A673 (cell line): ENCODE measurements around the gene PLAAT4. TPM values are rescaled to one million over a fixed set of nuclear protein-coding genes. Genes with fewer than 3 reads are reported as not detected.
A peak's percentile ranks its signal among the peaks of the same experiment; 100 is the strongest.

Experiments
- BruUV-seq: library from RNA; stranded (reverse); fragments of 400-500 nt; replicated peaks from 2 replicates; lab custom pipeline; 2021; lab: Mats Ljungman, UMichigan
- CTCF ChIA-PET: fragments of 300-600 bp; sonication (Branson Sonifier 250); formaldehyde crosslinking; loops from one replicate; lab custom pipeline; 2022; ENCODE audit warnings: antibody characterized with exemption; lab: Charles Lee
- POLR2A ChIA-PET: fragments of 300-600 bp; sonication (Branson Sonifier 250); formaldehyde crosslinking; loops from one replicate; lab custom pipeline; 2022; ENCODE audit warnings: antibody characterized with exemption; ENCODE audit not compliant: low non-redundant PET; lab: Charles Lee
- DNase-seq: peaks from one replicate; pipeline ENCODE4 v3.0.0-alpha.2; 2015; ENCODE audit warnings: low spot score
- H3K27ac ChIP-seq: fragments of 200-600 bp; sonication (generic); 2 replicates; pipeline ENCODE4 v1.5.1; 2016; ENCODE audit warnings: mixed run types, low read depth, mild to moderate bottlenecking, mixed read lengths, antibody characterized with exemption, low read length; ENCODE audit not compliant: poor library complexity, severe bottlenecking
- H3K27me3 ChIP-seq: fragments of 200-600 bp; sonication (generic); replicated peaks from 2 replicates; pipeline ENCODE4 v1.6.1; 2017; ENCODE audit warnings: mixed run types, low read depth, mild to moderate bottlenecking, mixed read lengths, antibody characterized with exemption, low read length; ENCODE audit not compliant: insufficient read depth, poor library complexity
- H3K36me3 ChIP-seq: fragments of 200-600 bp; sonication (generic); 2 replicates; pipeline ENCODE4 v1.6.1; 2016; ENCODE audit warnings: mixed run types, mild to moderate bottlenecking, mixed read lengths, antibody characterized with exemption, low read length; ENCODE audit not compliant: insufficient read depth, poor library complexity, severe bottlenecking
- H3K4me1 ChIP-seq: fragments of 200-600 bp; sonication (generic); 2 replicates; pipeline ENCODE4 v1.6.1; 2017; ENCODE audit warnings: mixed run types, mild to moderate bottlenecking, mixed read lengths, antibody characterized with exemption, low read length; ENCODE audit not compliant: insufficient read depth, poor library complexity, severe bottlenecking
- H3K4me3 ChIP-seq: fragments of 200-600 bp; sonication (generic); 2 replicates; pipeline ENCODE4 v1.5.1; 2016; ENCODE audit warnings: low read depth, mixed run types, mild to moderate bottlenecking, mixed read lengths, low read length; ENCODE audit not compliant: poor library complexity, severe bottlenecking
- H3K9me3 ChIP-seq: fragments of 200-600 bp; sonication (generic); 2 replicates; pipeline ENCODE4 v1.6.1; 2016; ENCODE audit warnings: mixed run types, low read depth, mild to moderate bottlenecking, mixed read lengths, antibody characterized with exemption, low read length; ENCODE audit not compliant: poor library complexity, severe bottlenecking
- EZH2 ChIP-seq: fragments of 200-600 bp; sonication (generic); IDR thresholded peaks from 2 replicates; pipeline ENCODE4 v1.6.1; 2017; ENCODE audit warnings: borderline replicate concordance, low read depth, mild to moderate bottlenecking, mixed read lengths, antibody characterized with exemption, low read length; ENCODE audit not compliant: poor library complexity, severe bottlenecking
- intact Hi-C: fragments of 100-400 bp; cut with micrococcal nuclease; formaldehyde crosslinking; loops from one replicate; pipeline ENCODE4 v1.10.0; 2022; ENCODE audit not compliant: unreplicated experiment
- total RNA-seq: library from RNA; stranded (reverse); gene quantifications from 2 replicates; pipeline ENCODE4 v1.2.3, GENCODE V29; 2021
- TF ChIP-seq, protein P1 (sequence below): fragments of 300-800, 200-600 bp; sonication (generic); conservative IDR thresholded peaks from 2 replicates; pipeline ENCODE4 v1.5.1; 2017; ENCODE audit warnings: low read depth, mild to moderate bottlenecking, antibody characterized with exemption, low read length, moderate library complexity, mixed read lengths

The PLAAT4 gene
- total RNA-seq, 1 experiment from 2014 or later, result 0.97 TPM

DNA sequence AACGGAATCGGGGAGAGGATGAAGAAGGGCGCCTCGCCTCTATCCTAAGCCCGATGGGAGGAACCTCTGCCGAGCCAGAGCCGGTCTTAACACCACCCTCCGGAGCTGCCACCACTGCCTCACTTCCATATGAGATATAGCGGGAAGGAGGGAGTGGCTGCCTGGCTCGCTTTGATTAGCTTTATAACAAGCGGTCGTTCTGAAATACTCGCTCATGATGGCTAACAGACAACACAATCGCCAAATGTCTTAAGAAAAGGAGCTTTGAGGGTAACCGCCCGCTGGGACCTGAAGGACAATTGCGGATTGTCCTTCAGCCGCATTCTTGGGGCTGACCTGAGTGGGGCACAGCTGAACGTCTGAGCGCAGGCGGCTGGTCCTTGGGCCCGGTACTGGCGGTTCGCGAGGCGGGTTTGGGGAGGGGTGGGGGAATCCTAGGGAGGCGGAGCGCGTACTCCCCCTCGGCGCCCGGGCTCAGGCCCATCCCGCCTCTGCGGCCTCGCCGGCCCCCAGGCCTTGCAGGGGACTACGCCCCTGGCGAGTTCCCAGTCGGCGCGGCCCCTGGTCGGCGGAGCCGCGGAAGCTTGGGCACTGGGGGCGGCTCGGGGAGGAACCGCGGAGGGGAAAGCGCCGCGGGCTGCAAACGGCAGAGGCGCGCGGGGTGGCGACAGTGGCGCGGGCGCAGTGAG lies 45.9 kb upstream of the PLAAT4 start, which contains the start of gene PLAAT5:
Gene PLAAT5, minus strand, starts transcription at position 617 of the 689 bp plus-strand sequence. Its CDS starts 133 bp downstream, at position 484.
- no peak within 1 kb of the TSS for H3K27ac ChIP-seq
- H3K9me3 ChIP-seq, result peaks cover 2% of the 10 kb centered on the region
- CTCF ChIA-PET, result no interaction called here
- no peaks in the 10 kb centered on the region for H3K36me3 ChIP-seq
- no TSS peak for BruUV-seq
- H3K4me3 ChIP-seq, result peak within 1 kb of the TSS; percentile 29
- peaks cover 72% of the 10 kb centered on the region for H3K27me3 ChIP-seq
- TF ChIP-seq, protein P1, sequence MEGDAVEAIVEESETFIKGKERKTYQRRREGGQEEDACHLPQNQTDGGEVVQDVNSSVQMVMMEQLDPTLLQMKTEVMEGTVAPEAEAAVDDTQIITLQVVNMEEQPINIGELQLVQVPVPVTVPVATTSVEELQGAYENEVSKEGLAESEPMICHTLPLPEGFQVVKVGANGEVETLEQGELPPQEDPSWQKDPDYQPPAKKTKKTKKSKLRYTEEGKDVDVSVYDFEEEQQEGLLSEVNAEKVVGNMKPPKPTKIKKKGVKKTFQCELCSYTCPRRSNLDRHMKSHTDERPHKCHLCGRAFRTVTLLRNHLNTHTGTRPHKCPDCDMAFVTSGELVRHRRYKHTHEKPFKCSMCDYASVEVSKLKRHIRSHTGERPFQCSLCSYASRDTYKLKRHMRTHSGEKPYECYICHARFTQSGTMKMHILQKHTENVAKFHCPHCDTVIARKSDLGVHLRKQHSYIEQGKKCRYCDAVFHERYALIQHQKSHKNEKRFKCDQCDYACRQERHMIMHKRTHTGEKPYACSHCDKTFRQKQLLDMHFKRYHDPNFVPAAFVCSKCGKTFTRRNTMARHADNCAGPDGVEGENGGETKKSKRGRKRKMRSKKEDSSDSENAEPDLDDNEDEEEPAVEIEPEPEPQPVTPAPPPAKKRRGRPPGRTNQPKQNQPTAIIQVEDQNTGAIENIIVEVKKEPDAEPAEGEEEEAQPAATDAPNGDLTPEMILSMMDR, result no peak
- TF ChIP-seq EZH2, result peak; percentile 92
- H3K4me1 ChIP-seq, result peaks cover 5% of the 10 kb centered on the region
- POLR2A ChIA-PET, result no interaction called here
- no peak for DNase-seq
- intact Hi-C loops, result no loop called here

GRCh38 chr11:63491240-63491587 lies 45.4 kb upstream of the PLAAT4 start:
- no TSS peak for BruUV-seq
- DNase-seq, result no peak
- Histone ChIP-seq H3K36me3 (no peaks in the 10 kb centered on the region), H3K4me3 (peak overlapping the region; percentile 29), H3K4me1 (peaks cover 5% of the 10 kb centered on the region), H3K9me3 (no peaks in the 10 kb centered on the region), H3K27me3 (peaks cover 72% of the 10 kb centered on the region), H3K27ac (no peak overlapping the region)
- intact Hi-C loops, result no loop called here
- no peak for TF ChIP-seq EZH2
- TF ChIP-seq, protein P1, result no peak
- ChIA-PET POLR2A (no interaction called here), CTCF (no interaction called here)

- no peak overlapping the region for H3K4me3 ChIP-seq
- no peaks in the 10 kb centered on the region for H3K36me3 ChIP-seq
- H3K27ac ChIP-seq, result no peak overlapping the region
- intact Hi-C loops, result no loop called here
- BruUV-seq, result no TSS peak
- H3K4me1 ChIP-seq, result peaks cover 5% of the 10 kb centered on the region
- H3K9me3 ChIP-seq, result no peaks in the 10 kb centered on the region
- DNase-seq, result no peak
- ChIA-PET POLR2A (no interaction called here), CTCF (no interaction called here)
- TF ChIP-seq, protein P1, result no peak
- no peak for TF ChIP-seq EZH2
- H3K27me3 ChIP-seq, result peaks cover 69% of the 10 kb centered on the region
Measured at GRCh38 chr11:63491636-63492372, 44.8 kb upstream of the PLAAT4 start.
